Central memory CD8-positive, alpha-beta T cell (primary cell): ENCODE measurements around the gene PGA5.
"Not testable (repeated sequence)": the region's sequence is repeated elsewhere in the genome, so short reads cannot be mapped to it uniquely, and the experiment has no call there.

Source experiments
- ATAC-seq: fragments of 150-1000 bp; cut with Tn5 transposase; replicated peaks from 2 replicates; pipeline ENCODE4 v1.10.0; 2022; ENCODE audit warnings: mild to moderate bottlenecking, moderate FRiP score, moderate number of reproducible peaks; ENCODE audit not compliant: poor library complexity, severe bottlenecking; ENCODE audit errors: extremely low read depth
- DNase-seq, 2 donors: peaks; one replicate each; pipeline ENCODE4 v3.0.0; 2021; ENCODE audit warnings: low spot score in 2 of 2
- H3K27ac Mint-ChIP-seq: one replicate; pipeline ENCODE4 v1.8.0; 2022; ENCODE audit warnings: low read depth, mild to moderate bottlenecking, moderate library complexity, mixed read lengths
- H3K27me3 Mint-ChIP-seq: one replicate; pipeline ENCODE4 v1.8.0; 2022; ENCODE audit warnings: mixed read lengths
- H3K36me3 Mint-ChIP-seq: one replicate; pipeline ENCODE4 v1.8.0; 2022; ENCODE audit warnings: mild to moderate bottlenecking, moderate library complexity, mixed read lengths; ENCODE audit not compliant: insufficient read depth
- H3K4me1 Mint-ChIP-seq: one replicate; pipeline ENCODE4 v1.8.0; 2022; ENCODE audit warnings: mixed read lengths
- H3K4me3 Mint-ChIP-seq: one replicate; pipeline ENCODE4 v1.8.0; 2022; ENCODE audit warnings: mild to moderate bottlenecking, moderate library complexity, mixed read lengths
- H3K9me3 Mint-ChIP-seq: one replicate; pipeline ENCODE4 v1.8.0; 2022; ENCODE audit warnings: mixed read lengths

PGA5 gene

DNA sequence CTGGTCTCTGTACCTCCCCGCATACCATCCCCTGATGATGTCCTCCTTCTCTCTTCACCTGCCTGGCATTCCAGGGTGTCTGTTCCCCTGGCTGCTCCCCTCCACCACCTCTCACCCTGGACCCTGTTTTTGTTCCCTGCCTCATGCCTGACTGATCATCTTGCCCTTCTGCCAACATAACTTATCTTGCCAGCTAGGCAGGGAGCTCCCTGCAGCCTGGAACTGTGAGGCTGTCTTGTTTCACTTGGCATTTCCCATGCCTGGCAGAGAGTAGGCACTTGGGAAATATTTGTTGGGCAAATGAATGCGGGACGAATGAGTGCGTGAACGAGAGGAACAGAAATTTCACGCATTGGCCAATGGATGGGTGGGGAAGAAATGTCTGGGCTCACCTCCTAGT, 30.3 kb upstream of the PGA5 start:
- H3K4me3 Mint-ChIP-seq, H3K9me3 Mint-ChIP-seq, H3K36me3 Mint-ChIP-seq, DNase-seq, H3K4me1 Mint-ChIP-seq, H3K27me3 Mint-ChIP-seq, ATAC-seq, H3K27ac Mint-ChIP-seq: not testable (repeated sequence)

DNA sequence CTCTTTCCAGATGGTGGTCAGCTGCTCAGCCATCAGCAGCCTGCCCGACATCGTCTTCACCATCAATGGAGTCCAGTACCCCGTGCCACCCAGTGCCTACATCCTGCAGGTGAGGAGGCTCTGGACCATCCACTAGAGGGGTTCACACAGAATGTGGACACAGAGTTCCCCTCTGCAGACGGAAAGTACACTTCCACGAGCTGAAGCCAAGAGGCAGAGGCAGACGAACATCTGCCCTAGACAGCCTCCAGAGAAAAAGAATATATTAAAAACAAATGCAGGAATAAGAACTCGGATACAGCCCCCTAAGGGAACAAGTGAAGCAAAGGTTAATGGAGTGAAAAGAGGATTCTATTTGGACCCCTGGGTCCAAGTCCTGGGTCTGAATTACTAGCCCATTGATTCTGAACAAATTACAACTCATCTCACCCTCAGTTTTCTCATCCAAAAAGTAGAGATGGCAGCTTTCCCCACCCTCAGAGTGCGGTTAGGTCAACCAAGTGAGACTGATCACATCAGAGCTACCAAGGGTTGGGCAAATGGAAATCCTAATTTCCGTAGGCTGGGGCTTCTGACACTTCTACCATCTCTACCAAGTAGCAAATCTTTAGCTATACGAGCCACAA, 29.5 kb upstream of the PGA5 start:
- H3K9me3 Mint-ChIP-seq, H3K27ac Mint-ChIP-seq, H3K36me3 Mint-ChIP-seq, H3K4me1 Mint-ChIP-seq, H3K4me3 Mint-ChIP-seq, DNase-seq, H3K27me3 Mint-ChIP-seq, ATAC-seq: not testable (repeated sequence)

GRCh38 chr11:61212202-61212601, 28.8 kb upstream of the PGA5 start:
- H3K27me3 Mint-ChIP-seq, H3K9me3 Mint-ChIP-seq, ATAC-seq, H3K27ac Mint-ChIP-seq, H3K4me1 Mint-ChIP-seq, DNase-seq, H3K36me3 Mint-ChIP-seq, H3K4me3 Mint-ChIP-seq: not testable (repeated sequence)

DNA sequence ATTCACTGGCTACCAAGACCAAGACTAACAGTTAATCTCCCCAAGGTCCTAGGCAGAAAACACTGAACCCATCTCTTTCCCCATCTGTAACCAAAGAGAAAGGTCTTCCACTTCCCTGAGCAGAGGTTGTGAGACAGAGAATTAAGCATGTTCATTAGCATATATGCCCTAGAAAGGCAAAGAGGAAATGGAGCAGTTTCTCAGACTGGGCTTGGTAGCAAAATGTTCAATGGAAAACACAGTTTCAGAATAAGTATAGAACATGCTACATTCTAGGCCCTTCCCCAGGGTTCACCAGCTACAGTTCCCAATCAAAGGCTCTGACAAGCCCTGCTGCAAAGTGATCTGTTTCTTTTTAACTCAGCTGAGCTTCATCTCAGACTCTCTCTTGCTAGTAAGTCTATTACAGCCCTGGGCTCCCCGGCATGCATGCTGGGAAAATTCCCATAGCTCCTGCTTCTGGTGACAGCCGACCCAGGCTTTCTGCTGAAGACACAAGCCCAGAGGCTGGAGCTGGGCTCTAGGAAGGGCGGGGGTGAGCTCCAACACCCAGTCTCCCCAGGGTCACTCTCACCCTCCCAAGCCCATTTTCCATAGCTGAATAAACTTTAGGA, 27.2 kb upstream of the PGA5 start:
- H3K27ac Mint-ChIP-seq, ATAC-seq, H3K4me3 Mint-ChIP-seq, H3K9me3 Mint-ChIP-seq, H3K27me3 Mint-ChIP-seq, DNase-seq, H3K4me1 Mint-ChIP-seq, H3K36me3 Mint-ChIP-seq: not testable (repeated sequence)

GRCh38 chr11:61218306-61218705, 22.7 kb upstream of the PGA5 start:
- H3K27me3 Mint-ChIP-seq, H3K9me3 Mint-ChIP-seq, H3K4me1 Mint-ChIP-seq, H3K36me3 Mint-ChIP-seq, H3K4me3 Mint-ChIP-seq, H3K27ac Mint-ChIP-seq, DNase-seq, ATAC-seq: not testable (repeated sequence)

DNA sequence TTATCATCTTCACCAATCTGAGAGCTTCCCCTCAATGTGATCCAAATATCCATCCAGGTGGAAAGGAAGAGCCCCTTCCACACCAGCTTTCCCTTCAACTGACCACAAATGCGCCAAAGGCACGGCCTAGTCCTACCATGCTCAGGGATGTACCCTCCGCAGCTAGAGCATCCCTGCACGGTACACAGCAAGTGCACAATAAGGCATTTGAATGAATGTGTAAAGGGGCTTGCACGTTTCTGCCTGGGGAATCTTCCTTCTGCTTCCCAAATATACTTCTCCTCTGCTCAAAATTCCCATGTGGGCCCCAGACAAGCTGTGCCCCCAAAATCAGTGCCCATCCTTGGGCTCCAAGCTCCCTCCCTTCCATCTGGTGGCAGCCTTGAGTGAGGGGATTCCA, 22.0 kb upstream of the PGA5 start:
- ATAC-seq, H3K4me1 Mint-ChIP-seq, H3K27me3 Mint-ChIP-seq, H3K36me3 Mint-ChIP-seq, DNase-seq, H3K9me3 Mint-ChIP-seq, H3K4me3 Mint-ChIP-seq, H3K27ac Mint-ChIP-seq: not testable (repeated sequence)

- ATAC-seq, H3K27me3 Mint-ChIP-seq, H3K4me3 Mint-ChIP-seq, H3K36me3 Mint-ChIP-seq, H3K27ac Mint-ChIP-seq, H3K9me3 Mint-ChIP-seq, DNase-seq, H3K4me1 Mint-ChIP-seq: not testable (repeated sequence)
Measured at GRCh38 chr11:61222047-61222446, 18.9 kb upstream of the PGA5 start, which contains the start of gene PGA4. Gene PGA4, plus strand, starts transcription at chr11:61222347. Its CDS starts 54 bp downstream, at chr11:61222401.

DNA sequence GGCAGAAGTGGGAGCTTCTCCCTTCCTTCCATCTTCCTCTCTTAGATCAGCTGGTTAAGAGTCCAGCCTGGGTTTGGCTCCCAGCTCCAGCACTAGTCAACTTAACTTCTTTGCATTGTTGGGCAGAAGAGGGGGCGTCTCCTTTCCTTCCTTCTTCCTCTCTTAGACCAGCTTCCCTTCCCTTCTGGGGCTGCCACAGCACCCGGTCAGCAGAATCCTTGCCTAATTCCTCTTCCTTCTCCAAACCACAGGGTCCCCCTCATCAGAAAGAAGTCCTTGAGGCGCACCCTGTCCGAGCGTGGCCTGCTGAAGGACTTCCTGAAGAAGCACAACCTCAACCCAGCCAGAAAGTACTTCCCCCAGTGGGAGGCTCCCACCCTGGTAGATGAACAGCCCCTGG, 18.3 kb upstream of the PGA5 start:
- not testable (repeated sequence) for ATAC-seq, H3K4me3 Mint-ChIP-seq, H3K4me1 Mint-ChIP-seq, H3K27me3 Mint-ChIP-seq, H3K9me3 Mint-ChIP-seq, H3K36me3 Mint-ChIP-seq, DNase-seq, H3K27ac Mint-ChIP-seq

- H3K9me3 Mint-ChIP-seq, H3K4me3 Mint-ChIP-seq, DNase-seq, H3K4me1 Mint-ChIP-seq, ATAC-seq, H3K27me3 Mint-ChIP-seq, H3K27ac Mint-ChIP-seq, H3K36me3 Mint-ChIP-seq: not testable (repeated sequence)
Measured at GRCh38 chr11:61226457-61227137, 14.4 kb upstream of the PGA5 start.

DNA sequence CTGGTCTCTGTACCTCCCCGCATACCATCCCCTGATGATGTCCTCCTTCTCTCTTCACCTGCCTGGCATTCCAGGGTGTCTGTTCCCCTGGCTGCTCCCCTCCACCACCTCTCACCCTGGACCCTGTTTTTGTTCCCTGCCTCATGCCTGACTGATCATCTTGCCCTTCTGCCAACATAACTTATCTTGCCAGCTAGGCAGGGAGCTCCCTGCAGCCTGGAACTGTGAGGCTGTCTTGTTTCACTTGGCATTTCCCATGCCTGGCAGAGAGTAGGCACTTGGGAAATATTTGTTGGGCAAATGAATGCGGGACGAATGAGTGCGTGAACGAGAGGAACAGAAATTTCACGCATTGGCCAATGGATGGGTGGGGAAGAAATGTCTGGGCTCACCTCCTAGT, 11.5 kb upstream of the PGA5 start:
- H3K27ac Mint-ChIP-seq, ATAC-seq, H3K4me1 Mint-ChIP-seq, H3K36me3 Mint-ChIP-seq, H3K27me3 Mint-ChIP-seq, H3K4me3 Mint-ChIP-seq, H3K9me3 Mint-ChIP-seq, DNase-seq: not testable (repeated sequence)

DNA sequence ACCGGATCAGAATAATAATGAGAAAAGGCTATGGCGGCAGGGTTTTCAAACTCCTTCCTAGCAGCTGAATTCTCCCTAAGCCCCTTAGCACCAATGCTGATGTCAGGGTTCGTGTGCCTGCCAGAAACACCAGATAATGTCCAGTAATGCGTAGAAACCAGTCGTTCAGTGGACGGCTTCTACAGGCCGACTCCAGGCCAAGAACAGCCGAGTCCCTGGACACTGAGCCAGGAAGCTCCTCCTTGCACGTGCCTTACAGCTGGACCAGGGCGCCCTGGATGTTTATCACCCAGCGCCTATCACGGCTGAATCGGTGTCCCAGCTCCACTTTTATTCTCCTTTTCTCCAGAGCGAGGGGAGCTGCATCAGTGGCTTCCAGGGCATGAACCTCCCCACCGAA, 9.9 kb upstream of the PGA5 start:
- not testable (repeated sequence) for H3K4me1 Mint-ChIP-seq, DNase-seq, H3K27ac Mint-ChIP-seq, H3K36me3 Mint-ChIP-seq, ATAC-seq, H3K4me3 Mint-ChIP-seq, H3K27me3 Mint-ChIP-seq, H3K9me3 Mint-ChIP-seq

DNA sequence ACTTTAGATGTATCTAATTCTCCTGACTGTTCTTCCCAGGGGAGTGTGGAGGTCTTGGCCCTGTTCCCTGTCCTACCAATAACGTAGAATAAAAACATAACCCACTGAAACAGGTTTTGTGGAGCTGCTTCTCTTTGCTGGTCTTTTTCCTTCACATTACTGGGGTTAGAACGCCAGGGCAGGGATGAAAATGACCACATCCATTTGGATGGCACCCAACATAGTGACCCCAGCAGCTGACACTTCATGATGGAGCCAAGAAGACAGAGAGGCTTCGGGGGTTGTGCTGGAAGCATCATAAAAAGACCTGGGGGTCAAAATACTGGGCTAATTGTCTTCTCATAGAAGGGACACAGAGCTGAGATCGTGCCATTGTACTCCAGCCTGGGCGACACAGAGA, 9.4 kb upstream of the PGA5 start:
- H3K4me1 Mint-ChIP-seq, H3K9me3 Mint-ChIP-seq, H3K36me3 Mint-ChIP-seq, H3K27ac Mint-ChIP-seq, H3K4me3 Mint-ChIP-seq, DNase-seq, ATAC-seq, H3K27me3 Mint-ChIP-seq: not testable (repeated sequence)

DNA sequence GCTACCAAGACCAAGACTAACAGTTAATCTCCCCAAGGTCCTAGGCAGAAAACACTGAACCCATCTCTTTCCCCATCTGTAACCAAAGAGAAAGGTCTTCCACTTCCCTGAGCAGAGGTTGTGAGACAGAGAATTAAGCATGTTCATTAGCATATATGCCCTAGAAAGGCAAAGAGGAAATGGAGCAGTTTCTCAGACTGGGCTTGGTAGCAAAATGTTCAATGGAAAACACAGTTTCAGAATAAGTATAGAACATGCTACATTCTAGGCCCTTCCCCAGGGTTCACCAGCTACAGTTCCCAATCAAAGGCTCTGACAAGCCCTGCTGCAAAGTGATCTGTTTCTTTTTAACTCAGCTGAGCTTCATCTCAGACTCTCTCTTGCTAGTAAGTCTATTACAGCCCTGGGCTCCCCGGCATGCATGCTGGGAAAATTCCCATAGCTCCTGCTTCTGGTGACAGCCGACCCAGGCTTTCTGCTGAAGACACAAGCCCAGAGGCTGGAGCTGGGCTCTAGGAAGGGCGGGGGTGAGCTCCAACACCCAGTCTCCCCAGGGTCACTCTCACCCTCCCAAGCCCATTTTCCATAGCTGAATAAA, 8.3 kb upstream of the PGA5 start:
- H3K36me3 Mint-ChIP-seq, H3K4me3 Mint-ChIP-seq, ATAC-seq, H3K27me3 Mint-ChIP-seq, DNase-seq, H3K9me3 Mint-ChIP-seq, H3K27ac Mint-ChIP-seq, H3K4me1 Mint-ChIP-seq: not testable (repeated sequence)
